HG03175 (cell line): ENCODE measurements around the gene FRMD3.

Source experiments
- ATAC-seq: cut with Tn5 transposase; IDR thresholded peaks from one replicate; pipeline ENCODE4 v1.9.1; 2021; ENCODE audit warnings: mild to moderate bottlenecking, moderate library complexity; ENCODE audit not compliant: unreplicated experiment

Gene FRMD3

DNA sequence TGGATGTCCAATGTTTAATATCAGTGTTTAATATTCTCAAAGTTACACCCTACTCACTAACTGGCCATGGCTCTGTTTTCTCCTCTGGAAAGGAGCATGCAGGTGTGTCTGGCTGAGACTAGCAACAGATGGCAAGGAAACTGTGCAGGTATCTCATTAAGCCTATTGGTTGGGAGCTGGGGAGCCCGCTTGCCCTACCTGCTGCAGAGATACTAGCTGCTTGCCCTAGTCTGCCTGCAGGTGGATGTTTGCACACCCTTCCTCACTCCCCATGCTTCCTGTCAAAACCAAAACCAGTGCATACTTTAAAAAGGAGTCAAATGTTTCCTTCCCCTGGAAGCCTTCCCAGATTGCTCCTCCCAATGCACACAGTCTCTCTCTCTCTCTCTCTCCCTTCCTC is 247.0 kb downstream of the FRMD3 start:
- ATAC-seq, result no peak

DNA sequence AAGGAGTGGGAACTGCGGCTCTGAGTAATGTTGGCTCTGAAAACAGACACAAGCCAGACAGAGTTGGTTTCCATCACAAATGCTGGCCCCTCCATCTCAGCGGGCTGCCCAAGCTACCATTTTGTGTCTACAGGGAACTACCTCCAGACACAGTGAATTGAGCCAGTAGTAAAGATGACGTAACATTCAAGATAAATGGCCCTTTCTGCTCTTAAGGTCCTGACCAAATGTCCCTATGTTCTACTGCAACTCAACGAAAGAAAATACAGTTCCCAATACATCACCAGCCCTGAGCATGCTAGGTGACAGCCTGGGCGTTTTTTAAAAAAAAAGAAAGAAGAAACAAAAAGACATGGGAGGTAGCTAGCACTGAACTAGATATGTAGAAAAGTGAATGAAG is 247.5 kb downstream of the FRMD3 start:
- no peak for ATAC-seq

DNA sequence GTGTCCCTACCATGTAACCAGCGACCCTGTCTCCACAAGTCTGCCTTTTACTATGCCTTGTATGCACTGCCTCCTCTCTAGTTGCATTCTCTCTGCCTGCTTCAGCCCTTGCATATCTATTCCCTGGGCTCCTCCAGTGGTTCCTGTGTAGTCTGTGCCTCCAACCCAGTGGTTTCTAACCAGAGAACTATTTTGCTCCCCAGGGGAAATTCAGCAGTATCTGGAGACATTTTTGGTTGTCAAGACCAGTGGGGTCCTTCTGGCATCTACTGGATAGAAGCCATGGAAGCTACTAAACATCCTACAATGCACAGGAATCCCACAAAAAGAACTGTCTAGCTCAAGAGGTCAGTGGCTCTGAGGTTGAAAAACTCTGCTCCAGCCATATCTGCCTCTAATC is 251.2 kb downstream of the FRMD3 start:
- ATAC-seq, result no peak

DNA sequence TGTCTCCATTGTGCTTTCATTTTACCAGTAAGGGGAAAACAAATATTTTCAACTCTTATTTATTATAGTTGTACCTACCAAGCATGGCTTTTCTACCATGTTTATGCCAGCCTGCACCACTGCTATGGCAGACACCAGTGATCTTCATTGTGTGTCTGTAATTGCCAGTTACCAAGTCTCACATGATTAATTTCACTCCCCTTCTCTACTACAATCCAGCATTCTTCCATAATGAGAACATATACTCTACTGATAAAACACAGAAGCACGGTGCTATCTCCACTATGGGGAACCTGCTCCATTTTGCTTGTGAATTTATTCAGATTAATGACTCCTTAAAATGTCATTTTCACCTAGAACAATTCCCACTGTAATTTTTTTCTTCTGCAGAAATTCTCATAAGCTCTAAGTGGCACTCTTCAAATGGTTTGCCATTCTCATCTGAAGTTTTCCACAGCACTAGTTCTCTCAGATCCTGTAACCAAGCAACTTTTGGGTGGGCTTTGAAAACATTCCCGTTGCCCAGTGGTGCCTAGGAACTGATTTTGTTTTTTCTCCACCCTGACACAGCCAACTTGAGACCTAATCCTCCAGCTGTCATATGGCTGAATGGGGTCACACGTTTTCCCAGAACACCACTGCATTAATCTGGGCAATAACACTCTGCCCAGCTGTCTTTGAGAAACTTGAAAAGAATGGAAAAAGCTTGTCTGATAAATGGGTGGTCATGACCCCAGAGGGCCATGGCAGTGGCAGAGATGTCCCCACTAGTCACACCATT is 252.6 kb downstream of the FRMD3 start:
- no peak for ATAC-seq

DNA sequence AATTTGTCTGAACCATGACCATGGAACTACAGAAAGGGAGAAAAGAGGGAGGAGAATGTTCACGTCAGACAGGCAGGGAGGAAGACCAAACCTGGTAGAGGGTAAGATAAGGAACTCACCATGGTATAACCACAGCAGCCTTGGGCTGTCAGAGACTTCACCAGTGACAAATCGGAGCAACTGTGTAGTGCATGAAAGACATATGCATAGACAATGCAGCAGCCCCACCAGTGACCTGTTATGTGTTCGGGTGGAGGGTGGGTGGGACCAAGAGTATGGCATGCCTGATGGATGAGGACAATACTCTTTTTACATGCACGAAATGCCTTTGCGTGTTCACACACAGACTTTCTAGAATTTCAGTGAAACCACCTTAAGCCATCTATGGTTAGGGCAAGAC is 253.5 kb downstream of the FRMD3 start:
- no peak for ATAC-seq

DNA sequence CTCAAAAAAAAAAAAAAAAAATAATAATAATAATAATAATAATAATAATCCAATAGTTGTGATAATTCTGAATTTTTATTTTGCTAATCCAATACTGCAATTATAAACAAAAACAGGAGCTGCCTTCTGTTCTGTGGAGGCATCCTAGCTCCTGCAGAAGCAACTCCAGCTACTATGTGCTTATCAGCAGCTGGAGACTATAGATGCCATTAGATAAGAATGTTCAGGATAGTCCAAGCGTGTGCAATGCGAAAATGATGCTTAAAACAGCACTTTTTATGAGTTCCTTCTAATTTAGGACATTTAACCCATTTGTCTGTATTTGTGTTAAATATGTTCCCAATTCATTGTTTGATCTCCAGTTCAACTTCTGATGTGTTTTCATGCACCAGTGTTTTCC is 254.7 kb downstream of the FRMD3 start:
- no peak for ATAC-seq

DNA sequence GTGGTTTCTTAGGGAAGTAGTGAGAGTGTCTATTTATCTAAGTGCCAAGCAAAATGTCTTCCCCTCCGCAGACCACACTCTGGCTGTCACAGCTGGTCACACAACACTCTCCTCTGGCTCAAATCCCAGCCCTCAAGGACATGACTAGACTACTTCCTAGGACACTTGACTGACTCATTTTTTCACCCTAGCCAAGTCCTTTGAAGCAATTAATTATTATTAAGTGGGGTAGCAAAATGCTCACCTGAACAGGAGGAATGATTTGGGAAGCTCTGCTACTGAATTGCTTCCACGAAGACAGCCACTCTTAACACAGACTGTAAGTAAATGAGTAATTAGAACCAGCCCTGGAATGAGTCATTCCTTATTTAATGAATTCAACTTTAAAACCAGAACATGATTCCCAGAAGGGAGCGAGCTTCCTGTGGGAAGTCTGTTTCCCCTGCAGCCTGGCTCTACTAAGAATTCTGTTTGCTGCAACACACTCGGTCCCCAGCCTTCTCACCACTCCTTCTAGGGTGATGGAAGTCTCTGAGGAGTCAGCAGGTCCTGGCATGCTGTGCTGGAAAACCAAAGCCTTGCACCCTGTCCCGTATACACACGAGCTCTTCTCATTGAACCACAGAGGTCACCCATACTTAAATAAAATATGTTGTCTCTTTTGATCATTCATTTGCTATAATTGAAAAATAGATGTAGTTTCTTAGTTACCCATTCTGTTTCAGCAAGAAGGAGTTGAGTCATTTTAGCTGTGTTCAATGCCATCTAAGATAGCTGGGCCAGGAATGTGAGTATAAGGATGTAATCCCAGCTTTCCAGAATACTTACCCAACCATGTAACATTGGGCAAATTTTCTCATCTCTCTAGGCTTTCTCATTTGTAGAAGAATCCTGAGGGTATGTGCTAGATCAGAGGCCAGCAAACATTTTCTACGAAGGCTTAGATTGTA is 256.6 kb downstream of the FRMD3 start:
- ATAC-seq, result no peak

DNA sequence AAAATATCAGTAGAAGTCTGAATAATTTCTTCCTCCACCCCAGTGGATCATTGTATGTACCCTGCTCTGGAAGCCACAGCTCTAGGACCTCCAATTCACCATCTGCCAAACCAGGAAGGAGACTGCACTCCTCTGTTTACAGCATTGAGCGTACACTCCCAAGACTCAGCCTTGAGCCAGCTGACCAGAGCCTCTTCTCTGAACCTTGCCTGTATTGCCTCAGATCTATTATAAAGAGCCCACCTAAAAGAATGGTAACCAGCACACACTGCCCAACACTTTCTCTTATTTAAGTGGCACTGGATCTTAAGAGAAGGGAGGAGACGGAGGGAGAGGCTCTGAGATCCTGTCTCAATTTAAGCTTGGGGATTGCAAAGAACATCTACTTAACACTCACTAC is 257.4 kb downstream of the FRMD3 start:
- no peak for ATAC-seq

DNA sequence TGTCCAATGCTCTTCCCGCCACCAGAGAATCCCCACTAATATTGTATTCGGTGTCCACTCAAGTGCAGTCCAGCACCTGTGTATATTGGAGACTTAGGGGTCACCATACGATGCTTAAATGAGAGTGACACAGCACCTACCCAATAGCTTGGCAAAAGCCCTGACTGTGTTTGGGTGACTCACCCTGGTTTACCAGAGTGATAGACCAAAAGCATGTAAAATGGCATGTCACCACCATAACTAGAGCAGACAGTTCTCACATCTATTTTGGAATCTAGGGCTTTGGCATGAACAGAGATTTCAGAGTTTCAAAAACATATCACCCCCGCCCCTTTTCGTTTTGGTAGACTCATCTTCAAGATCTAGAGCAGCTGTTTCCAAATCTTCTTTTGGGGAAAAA is 257.9 kb downstream of the FRMD3 start:
- no peak for ATAC-seq

DNA sequence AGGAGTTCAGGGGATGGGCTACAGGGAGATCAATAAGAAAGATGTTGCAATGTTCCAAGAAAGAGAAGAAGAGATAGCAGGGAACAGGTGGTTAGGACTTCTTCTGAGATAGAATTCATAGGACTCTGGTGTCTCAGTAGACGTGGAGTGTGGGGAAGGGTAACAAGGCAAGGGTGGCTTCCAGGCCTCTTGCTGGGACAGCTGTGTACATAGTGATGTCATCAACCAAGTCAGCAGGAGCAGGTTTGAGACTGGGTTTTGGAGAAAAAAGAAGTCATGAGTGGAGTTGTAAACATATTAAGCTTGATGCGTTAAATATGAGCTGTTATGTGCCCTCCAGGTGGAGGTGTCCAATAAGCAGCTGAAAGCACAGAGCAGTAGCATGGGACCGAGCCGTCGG is 263.4 kb downstream of the FRMD3 start:
- no peak for ATAC-seq

DNA sequence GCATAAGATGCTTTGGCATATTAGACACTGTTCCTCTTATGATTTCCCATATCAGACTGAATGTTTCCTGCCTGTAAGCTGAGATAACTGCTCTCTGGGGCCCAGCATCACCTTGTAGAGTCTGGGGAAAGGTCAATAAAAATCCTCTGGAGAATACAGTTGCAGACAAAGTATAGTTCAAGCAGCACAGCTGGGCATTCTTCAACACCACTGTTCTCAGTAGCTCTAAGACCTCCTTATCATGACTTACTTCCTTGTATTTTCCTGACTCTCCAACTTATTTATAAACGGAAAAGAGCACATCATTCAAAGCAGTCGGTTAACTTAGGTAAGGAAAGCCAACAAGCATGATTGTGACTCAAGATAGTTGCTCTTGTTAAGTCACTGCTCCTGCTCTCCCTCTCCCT is 266.5 kb downstream of the FRMD3 start:
- ATAC-seq, result no peak

DNA sequence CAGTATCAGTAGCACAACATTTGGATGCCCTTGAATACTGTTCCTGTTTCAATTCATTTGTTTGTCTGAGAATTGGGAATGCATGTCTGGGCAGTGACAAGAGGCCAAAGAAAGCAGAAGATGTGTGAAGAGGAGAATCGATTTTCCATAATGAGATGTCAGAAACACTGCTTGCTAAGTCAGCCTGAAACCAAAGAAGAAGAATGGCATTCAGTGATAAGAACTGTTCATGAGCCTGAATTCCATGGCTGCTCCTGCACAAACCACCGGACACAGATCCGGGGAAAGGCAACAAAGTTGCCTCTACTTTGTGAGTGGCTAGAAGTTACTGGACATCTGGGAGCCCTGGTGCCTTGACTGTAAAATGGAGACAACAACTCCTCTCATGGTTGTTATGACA is 268.1 kb downstream of the FRMD3 start:
- ATAC-seq, result no peak

DNA sequence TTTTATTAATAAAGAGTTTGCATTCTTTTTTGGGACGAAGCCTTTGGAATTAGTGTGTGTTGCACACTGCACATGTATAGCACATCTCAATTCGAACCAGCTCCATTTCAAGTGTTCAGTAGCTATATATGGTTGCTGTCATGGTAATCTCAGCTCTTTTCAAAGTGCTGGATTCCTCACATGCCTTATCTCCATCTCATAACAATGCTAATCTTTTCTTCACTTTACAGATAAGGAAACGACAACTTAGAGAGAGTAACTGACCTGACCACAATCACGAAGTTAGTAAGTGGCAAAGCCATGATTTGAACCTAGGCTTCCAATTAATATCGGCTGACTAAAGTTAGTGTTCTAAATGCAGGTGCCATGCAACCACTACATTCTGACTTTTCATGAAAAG is 270.5 kb downstream of the FRMD3 start:
- ATAC-seq, result no peak

DNA sequence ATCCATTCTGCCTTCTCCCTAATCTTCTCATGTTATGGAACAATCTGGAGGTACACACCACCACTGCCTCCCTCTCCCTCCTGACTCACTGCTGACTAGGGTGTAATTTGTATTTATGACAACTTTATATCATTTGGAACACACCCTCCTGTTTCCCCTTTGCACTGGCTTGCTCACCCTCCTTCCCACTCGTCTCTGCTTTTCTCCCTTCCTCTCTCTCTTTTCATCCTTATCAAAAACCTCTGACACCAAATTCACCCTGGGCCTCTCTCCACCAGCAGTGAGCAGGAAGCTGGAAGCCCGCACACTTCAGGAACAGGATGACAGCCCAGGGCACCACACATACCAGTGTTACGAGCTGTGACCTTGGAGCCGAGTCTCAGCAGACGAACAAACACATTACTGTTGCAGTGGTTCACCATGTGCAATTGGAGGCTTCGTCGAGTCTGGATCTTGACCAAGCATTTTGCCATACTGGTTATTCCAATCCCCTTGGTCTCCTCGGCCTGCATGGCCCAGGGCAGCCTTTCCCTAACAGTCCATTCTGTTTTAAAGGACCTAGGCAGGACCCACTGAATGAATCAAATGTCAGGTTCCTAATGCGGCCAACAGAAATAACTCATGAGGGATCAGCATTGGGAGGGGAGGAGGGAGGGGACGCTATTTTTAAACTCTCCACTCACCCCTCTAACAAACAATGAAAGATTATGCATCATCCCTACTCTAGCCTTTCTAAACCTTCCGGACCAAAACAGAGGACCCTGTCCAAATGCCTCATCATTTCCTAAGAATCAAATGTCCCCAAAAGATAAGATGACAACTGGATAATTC is 271.3 kb downstream of the FRMD3 start:
- ATAC-seq, result no peak

DNA sequence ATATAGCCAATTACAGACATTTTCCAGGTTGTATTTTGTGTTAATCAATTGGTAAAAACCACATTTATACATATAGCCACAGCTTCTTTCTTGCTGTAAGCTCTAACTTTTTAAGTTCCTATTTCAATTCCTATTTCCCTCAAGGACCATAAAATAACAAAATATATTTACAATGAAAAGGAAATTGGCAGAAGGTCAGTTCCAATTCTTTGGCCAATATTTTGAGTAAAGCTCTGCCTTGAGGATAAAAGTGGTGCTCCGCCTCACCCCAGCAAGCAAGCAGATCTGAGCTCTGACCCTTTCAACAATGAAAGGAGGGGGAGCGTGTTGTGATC is 271.9 kb downstream of the FRMD3 start:
- no peak for ATAC-seq

DNA sequence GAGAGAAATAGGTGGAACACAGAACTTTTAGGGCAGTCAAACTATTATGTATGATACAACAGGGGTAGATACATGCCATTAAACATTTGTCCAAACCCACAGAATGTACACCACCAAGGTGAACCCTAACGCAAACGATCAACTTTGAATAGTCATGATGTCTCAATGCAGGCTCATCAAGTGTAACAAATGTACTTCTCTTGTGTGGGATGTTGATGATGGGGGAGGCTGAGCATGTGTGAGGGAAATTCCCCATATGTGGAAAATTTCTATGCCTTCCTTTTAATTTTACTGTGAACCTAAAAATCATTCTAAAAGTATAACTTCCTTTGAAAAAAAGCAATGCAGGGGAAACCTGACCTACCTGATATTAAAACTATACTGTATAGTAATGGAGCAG is 273.9 kb downstream of the FRMD3 start:
- ATAC-seq, result no peak

DNA sequence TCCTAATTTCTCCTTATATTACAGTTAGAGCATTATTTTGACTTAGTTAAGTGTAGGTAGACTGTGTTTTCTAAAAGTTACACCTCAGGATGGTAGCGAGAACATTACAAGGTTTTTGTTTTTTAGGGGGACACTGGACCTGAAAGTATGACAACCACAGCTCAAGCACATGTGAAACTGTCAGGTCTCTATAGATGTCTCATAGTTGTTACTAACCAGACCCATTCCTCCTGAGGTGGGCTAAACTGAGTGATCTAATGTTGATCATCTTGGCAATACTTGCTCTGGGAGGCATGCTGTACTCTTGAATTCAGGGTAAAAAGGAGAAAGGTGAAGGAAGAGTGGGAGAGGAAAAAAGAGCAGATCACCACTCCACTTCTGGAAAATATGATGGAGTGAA is 278.6 kb downstream of the FRMD3 start:
- ATAC-seq, result no peak

DNA sequence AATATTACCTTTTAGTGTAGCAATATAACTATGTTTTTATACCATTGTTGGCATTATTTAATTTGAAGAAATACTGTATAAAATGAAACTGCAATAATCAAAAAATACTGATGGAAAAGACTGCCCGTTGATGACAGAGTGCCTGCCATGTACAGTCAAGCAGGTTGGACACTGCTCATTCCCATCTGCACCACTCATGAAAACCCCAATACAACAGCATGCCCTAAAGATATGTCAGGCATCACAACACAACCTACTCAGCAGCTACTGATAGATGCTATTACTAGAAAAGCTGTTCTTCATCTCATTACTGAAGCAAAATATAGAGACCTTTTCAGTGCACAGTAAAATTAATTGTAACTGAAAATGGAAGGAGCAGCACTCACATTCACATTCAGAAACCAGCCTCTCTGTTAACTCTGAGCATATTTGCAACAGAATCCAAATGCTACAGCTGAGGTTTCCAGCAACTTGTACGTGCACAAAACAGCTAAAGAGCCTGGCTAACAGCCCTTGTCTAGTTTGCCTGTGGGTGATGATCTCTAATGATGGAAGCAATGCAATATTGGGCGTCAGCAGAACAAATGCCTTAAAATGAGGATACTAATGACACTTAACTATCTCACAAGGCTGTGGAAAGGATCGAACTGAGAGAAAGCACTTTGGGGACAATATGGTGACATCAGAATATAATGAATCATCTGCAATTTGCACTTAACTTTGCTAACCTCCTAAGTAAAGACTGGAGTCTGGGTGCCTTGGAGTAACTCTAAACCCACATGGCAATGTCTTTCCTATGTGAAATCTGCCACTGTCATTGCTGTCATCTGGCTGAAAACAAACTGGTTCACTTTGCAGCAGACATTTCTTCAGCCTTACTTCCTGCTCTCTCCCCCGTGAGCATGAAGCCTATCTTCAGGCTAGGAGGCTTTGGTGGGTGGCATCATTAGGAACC is 280.0 kb downstream of the FRMD3 start:
- ATAC-seq, result no peak

DNA sequence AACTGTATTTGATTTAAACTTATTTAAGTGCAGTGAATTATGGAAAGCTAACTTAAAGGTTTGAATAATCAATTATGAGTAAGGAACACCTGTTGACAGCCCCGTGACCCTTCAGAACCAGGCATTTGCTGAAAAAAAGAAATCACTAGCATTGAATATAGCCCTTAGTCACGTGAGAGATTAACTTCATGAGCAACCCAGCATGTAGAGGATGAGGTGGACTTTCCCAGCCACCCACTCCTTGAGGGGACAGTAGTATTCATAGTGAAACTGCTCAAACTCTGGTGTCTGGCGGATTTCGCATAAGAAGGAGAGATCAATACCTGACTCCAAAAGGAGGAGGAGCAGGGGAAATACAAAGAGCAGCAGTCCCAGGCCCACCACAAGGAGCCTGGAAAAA is 290.5 kb downstream of the FRMD3 start:
- no peak for ATAC-seq

DNA sequence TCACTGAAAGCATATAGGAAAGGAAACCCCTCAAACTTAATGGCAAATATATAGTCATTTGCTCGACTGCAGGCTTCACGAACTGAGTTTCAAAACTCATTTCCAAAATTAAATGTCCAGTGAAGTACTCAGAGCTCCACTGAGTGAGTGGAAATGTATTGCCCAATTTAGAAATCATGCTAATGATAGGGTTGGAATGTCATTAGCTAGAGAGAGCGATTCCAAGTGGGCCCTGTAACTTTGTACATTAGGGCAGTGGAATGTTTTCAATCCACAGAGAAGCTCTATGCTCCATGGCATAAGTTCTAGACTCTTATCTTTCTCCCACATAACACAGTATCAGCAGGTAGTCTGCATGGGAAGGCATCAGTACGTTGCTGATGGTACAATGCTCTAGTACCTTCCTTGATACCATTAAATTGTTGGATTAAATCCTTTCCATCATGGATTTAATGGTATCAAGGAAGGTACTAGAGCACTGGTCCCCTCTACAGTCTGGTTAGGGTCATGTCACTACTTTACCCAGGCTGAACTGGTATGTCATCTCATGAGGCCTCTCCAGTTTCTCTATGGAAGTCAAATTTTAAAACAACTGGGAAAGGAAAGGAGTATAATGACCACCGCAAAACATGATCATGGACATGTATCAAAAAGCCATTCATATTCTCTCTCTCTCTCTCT is 292.1 kb downstream of the FRMD3 start:
- no peak for ATAC-seq
